Left ventricle myocardium inferior (tissue), 1 donor: Measurements from ENCODE around the gene DCST1. TPM values are rescaled to one million over a fixed set of nuclear protein-coding genes. Genes with fewer than 3 reads are reported as not detected.

Source experiments
- DNase-seq: peaks from one replicate; pipeline ENCODE4 v3.0.0-alpha.2; 2020
- H3K27ac ChIP-seq: fragments of 200-600 bp; replicated peaks from 2 replicates; pipeline ENCODE4 v1.8.0; 2021
- H3K27me3 ChIP-seq: fragments of 200-600 bp; 2 replicates; pipeline ENCODE4 v1.8.0; 2021; ENCODE audit warnings: low read depth
- H3K36me3 ChIP-seq: fragments of 200-600 bp; 2 replicates; pipeline ENCODE4 v1.8.0; 2021
- H3K4me1 ChIP-seq: fragments of 200-600 bp; 2 replicates; pipeline ENCODE4 v1.8.0; 2021
- H3K4me3 ChIP-seq: fragments of 200-600 bp; 2 replicates; pipeline ENCODE4 v1.8.0; 2021; ENCODE audit warnings: mild to moderate bottlenecking, moderate library complexity
- H3K9me3 ChIP-seq: fragments of 200-600 bp; replicated peaks from 2 replicates; pipeline ENCODE4 v1.8.0; 2021
- intact Hi-C: fragments of 100-400 bp; cut with micrococcal nuclease; formaldehyde crosslinking; loops from one replicate; pipeline ENCODE4 v1.11.0; 2022
- total RNA-seq: library from RNA; stranded (reverse); fragmentation: NEBNext Ultra II Directional; extraction: Animal tissue kit (Norgen Biotek cat#: 25700); gene quantifications from one replicate; pipeline ENCODE4 v1.2.1, GENCODE V29; 2021
- TF ChIP-seq, protein P1 (sequence below): fragments of 200-600 bp; IDR thresholded peaks from 2 replicates; pipeline ENCODE4 v1.8.0; 2021; ENCODE audit warnings: antibody characterized with exemption, mild to moderate bottlenecking, borderline replicate concordance
- donor health status: DM: no; HTN: yes; CAD: no; lungs with severe emphysema.

DCST1 gene
- total RNA-seq, 1 donor from 2014 or later = not detected

DNA sequence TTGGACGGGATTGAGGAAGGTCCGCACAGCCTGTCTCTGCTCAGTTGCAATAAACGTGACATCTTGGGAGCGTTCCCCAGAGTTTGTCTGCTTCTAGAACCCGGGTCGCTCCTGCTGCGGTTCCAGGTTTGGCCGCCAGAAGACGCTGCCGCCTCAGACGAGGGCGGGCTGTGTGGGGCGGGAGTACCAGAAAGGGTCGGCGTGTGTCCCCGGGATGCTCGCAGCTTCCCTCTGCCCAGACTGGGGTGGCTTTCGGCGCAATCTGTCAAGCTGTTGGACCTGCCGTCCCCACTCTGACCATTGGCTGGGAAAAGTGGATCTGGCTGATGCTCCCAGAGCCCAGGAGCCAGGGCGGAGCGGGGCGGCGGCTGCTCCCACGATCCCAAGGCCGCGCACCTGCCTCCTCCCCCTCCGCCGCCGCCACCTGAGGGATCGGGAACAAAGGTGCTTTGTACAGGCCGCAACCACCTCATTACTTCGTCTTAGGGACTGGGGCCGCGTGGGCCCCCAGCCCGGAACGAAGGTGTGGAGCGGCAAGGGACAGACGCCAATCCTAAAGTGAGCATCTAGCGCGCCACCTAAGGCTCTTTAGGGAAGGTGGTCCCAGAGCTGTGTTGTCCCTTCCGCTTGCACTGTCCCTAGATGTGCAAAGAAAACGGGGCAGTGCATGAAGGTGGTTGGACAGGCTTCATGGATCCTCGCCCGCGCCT is 29.2 kb downstream of the DCST1 start:
- TF ChIP-seq, protein P1, sequence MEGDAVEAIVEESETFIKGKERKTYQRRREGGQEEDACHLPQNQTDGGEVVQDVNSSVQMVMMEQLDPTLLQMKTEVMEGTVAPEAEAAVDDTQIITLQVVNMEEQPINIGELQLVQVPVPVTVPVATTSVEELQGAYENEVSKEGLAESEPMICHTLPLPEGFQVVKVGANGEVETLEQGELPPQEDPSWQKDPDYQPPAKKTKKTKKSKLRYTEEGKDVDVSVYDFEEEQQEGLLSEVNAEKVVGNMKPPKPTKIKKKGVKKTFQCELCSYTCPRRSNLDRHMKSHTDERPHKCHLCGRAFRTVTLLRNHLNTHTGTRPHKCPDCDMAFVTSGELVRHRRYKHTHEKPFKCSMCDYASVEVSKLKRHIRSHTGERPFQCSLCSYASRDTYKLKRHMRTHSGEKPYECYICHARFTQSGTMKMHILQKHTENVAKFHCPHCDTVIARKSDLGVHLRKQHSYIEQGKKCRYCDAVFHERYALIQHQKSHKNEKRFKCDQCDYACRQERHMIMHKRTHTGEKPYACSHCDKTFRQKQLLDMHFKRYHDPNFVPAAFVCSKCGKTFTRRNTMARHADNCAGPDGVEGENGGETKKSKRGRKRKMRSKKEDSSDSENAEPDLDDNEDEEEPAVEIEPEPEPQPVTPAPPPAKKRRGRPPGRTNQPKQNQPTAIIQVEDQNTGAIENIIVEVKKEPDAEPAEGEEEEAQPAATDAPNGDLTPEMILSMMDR = peak; percentile 66
- no peak overlapping the region for H3K27ac ChIP-seq
- DNase-seq = peak; percentile 55
- H3K4me3 ChIP-seq = peak overlapping the region; percentile 81
- no peaks in the 10 kb centered on the region for H3K9me3 ChIP-seq
- no peaks in the 10 kb centered on the region for H3K27me3 ChIP-seq
- intact Hi-C loops = no loop called here
- peaks cover 35% of the 10 kb centered on the region for H3K36me3 ChIP-seq
- peaks cover 50% of the 10 kb centered on the region for H3K4me1 ChIP-seq

DNA sequence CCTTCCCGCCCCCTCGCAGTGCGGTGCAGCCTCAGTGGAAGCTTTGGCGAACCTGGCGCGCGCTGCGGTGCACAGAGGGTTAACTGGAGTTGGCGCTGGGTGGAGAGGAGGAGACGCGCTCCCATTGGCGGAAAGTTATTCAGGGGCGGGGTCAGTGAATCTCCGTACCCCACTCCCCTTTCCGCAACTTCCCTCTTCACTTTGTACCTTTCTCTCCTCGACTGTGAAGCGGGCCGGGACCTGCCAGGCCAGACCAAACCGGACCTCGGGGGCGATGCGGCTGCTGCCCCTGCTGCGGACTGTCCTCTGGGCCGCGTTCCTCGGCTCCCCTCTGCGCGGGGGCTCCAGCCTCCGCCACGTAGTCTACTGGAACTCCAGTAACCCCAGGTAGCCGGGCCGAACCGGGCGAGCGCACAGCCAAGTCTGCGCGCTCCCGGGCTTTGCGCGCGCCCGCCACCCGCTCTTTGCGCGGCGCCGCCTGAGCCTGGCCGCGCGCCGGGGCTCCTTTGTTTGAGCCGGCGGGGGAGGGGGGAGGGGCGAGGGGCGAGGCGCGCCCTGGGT is 30.0 kb downstream of the DCST1 start, which contains the start of gene EFNA4:
EFNA4 (plus strand) TSS at position 191 of the 561 bp plus-strand sequence; CDS start at position 275, 84 bp downstream.
- H3K9me3 ChIP-seq = no peaks in the 10 kb centered on the region
- H3K27me3 ChIP-seq = no peaks in the 10 kb centered on the region
- peaks cover 47% of the 10 kb centered on the region for H3K4me1 ChIP-seq
- H3K36me3 ChIP-seq = peaks cover 28% of the 10 kb centered on the region
- intact Hi-C loops = no loop called here
- H3K27ac ChIP-seq = peak within 1 kb of the TSS; percentile 78
- DNase-seq = peak; percentile 82
- TF ChIP-seq, protein P1 = no peak
- H3K4me3 ChIP-seq = peak within 1 kb of the TSS; percentile 81

DNA sequence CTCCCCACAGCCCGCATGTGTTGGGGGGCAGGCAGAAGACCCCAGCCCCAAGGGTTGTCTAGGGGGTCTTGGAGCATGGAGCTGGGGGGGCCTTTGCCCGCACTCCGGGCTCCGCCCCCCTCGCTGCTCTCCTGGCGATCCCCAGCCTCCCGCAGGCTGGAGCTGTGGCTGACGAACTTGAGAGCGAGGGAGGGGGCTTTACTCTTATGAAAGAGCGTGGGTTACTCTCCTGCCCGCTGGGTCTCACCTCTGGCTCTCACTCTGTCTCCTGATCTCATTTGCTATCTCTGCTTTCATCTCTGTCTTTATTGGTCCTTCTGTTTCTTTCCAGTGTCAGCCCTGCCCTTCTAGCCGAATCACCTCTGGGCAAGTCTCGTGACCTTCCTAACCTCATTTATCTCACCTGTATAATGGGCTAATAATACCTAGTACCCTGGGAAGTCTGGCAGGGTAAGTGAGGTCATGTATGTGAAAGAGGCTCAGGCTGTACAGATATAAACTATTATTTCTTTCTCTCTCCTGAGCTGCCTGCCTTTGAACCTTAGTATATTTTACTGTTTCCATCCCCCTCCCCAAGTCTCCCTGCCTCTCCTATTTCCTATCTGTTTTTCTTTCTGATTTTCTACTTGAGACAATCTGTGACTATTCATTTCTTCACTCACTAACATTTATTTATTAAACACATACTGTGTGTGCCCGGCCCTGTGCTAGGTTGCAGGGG is 30.6 kb downstream of the DCST1 start:
- Histone ChIP-seq H3K4me3 (peak overlapping the region; percentile 81), H3K27ac (peak overlapping the region; percentile 78), H3K27me3 (no peaks in the 10 kb centered on the region), H3K36me3 (peaks cover 21% of the 10 kb centered on the region), H3K9me3 (no peaks in the 10 kb centered on the region), H3K4me1 (peaks cover 47% of the 10 kb centered on the region)
- DNase-seq = no peak
- TF ChIP-seq, protein P1 = no peak
- intact Hi-C loops = no loop called here

DNA sequence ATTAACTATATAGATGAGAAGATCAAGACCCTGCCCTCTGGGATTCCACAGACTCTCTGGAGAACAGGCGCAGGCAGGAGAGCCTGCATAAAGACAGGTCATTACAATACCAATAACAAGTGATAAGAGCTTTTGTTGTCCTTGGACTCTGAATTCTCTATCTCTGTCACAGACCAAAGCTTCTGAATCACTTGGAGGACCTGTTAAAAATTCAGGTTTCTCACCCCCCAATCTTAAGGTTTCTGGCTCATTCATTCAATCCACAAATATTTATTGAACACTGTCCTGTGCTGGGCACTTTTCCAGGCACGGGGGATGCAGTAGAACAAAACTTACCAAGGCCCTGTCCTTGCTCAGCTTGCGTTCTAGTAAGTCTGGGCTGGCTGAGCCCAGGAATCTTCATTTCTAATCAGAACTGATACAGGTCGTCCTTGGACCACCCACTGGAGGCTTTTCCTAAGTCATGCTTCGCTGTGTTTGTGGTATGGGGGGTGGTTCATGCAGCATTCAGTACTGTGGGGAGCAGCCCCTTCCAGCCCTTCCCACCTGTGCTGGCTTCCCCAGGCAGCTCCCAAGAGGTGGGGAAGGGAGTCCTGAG is 31.3 kb downstream of the DCST1 start:
- DNase-seq = no peak
- intact Hi-C loops = no loop called here
- Histone ChIP-seq H3K36me3 (peaks cover 15% of the 10 kb centered on the region), H3K27ac (no peak overlapping the region), H3K9me3 (no peaks in the 10 kb centered on the region), H3K4me3 (no peak overlapping the region), H3K27me3 (no peaks in the 10 kb centered on the region), H3K4me1 (peaks cover 48% of the 10 kb centered on the region)
- TF ChIP-seq, protein P1 = no peak

DNA sequence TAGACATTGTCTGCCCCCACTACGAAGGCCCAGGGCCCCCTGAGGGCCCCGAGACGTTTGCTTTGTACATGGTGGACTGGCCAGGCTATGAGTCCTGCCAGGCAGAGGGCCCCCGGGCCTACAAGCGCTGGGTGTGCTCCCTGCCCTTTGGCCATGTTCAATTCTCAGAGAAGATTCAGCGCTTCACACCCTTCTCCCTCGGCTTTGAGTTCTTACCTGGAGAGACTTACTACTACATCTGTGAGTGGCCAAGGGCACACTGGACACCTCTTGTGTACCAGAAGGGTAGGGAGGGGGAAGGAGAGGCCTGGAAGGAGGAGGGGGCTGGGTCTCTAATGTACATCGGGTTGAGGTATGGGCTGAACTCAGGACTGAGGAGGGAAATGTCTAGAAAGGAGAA is 33.2 kb downstream of the DCST1 start:
- no peak overlapping the region for H3K27ac ChIP-seq
- no peaks in the 10 kb centered on the region for H3K9me3 ChIP-seq
- H3K4me3 ChIP-seq = no peak overlapping the region
- intact Hi-C loops = no loop called here
- TF ChIP-seq, protein P1 = no peak
- no peaks in the 10 kb centered on the region for H3K36me3 ChIP-seq
- peaks cover 45% of the 10 kb centered on the region for H3K4me1 ChIP-seq
- DNase-seq = no peak
- no peaks in the 10 kb centered on the region for H3K27me3 ChIP-seq
